NB4 (cell line): ENCODE data around the gene TIMELESS.
"Not testable (repeated sequence)": the region's sequence is repeated elsewhere in the genome, so short reads cannot be mapped to it uniquely, and the experiment has no call there.

Experiments
- DNase-seq: peaks from one replicate; pipeline ENCODE4 v3.0.0; 2010; ENCODE audit warnings: low read depth
- H3K4me3 ChIP-seq: one replicate; pipeline ENCODE4 v1.5.1; 2011; ENCODE audit warnings: mild to moderate bottlenecking, low read depth, low read length, moderate library complexity
- MYC ChIP-seq: IDR thresholded peaks from 2 replicates; pipeline ENCODE4 v1.6.1; 2011; ENCODE audit warnings: low read depth, low read length
- POLR2A ChIP-seq: IDR thresholded peaks from 2 replicates; pipeline ENCODE4 v1.6.1; 2011; ENCODE audit warnings: mild to moderate bottlenecking; ENCODE audit not compliant: insufficient read length; ENCODE audit errors: extremely low read depth
- TF ChIP-seq, protein P1 (sequence below): IDR thresholded peaks from 2 replicates; pipeline ENCODE4 v1.6.1; 2011; ENCODE audit warnings: low read depth, low read length
- TF ChIP-seq, protein P2 (sequence below): IDR thresholded peaks from one replicate; pipeline ENCODE4 v1.5.1; 2012; ENCODE audit warnings: low read depth, low read length

Gene TIMELESS

DNA sequence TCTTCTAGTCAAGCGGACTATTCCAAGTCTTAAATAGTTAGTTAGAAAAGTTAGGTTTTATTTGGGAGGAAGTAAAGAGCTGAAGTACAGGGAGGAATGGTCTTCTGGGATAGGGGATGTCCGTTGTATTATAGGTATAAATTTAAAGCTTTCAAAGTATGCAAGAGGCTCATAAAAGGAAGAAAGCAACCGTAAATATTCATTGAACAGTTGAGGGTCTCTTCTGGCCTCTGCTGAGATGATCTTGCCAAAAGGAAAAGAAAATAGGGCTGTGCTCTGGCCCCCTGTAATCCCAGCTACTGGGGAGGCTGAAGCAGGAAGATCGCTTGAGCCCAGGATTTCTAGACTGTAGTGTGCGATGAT, 377 bp upstream of the TIMELESS start:
- H3K4me3 ChIP-seq = peak overlapping the region; percentile 98
- TF ChIP-seq, protein P1, sequence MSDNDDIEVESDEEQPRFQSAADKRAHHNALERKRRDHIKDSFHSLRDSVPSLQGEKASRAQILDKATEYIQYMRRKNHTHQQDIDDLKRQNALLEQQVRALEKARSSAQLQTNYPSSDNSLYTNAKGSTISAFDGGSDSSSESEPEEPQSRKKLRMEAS = no peak
- TF ChIP-seq MYC = no peak
- TF ChIP-seq, protein P2, sequence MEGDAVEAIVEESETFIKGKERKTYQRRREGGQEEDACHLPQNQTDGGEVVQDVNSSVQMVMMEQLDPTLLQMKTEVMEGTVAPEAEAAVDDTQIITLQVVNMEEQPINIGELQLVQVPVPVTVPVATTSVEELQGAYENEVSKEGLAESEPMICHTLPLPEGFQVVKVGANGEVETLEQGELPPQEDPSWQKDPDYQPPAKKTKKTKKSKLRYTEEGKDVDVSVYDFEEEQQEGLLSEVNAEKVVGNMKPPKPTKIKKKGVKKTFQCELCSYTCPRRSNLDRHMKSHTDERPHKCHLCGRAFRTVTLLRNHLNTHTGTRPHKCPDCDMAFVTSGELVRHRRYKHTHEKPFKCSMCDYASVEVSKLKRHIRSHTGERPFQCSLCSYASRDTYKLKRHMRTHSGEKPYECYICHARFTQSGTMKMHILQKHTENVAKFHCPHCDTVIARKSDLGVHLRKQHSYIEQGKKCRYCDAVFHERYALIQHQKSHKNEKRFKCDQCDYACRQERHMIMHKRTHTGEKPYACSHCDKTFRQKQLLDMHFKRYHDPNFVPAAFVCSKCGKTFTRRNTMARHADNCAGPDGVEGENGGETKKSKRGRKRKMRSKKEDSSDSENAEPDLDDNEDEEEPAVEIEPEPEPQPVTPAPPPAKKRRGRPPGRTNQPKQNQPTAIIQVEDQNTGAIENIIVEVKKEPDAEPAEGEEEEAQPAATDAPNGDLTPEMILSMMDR = no peak
- TF ChIP-seq POLR2A = no peak
- DNase-seq = no peak

DNA sequence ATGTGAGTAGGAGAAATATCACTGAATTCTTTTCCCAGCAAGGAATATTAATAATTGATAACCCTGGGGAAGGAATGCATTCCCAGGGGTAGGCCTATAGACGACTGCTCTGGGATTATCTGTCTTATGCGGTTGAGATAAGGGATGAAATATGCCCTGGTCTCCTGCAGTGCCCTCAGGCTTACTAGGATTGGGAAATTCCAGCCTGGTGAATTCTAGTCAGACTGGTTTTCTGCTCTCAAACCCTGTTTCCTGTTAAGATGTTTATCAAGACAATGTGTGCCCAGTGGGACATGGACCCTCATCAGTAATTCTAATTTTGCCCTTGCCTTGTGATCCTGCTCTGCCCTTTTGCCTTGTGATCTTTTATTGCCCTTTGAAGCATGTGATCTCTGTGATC, 6.0 kb downstream of the TIMELESS start:
- H3K4me3 ChIP-seq, DNase-seq: not testable (repeated sequence)

DNA sequence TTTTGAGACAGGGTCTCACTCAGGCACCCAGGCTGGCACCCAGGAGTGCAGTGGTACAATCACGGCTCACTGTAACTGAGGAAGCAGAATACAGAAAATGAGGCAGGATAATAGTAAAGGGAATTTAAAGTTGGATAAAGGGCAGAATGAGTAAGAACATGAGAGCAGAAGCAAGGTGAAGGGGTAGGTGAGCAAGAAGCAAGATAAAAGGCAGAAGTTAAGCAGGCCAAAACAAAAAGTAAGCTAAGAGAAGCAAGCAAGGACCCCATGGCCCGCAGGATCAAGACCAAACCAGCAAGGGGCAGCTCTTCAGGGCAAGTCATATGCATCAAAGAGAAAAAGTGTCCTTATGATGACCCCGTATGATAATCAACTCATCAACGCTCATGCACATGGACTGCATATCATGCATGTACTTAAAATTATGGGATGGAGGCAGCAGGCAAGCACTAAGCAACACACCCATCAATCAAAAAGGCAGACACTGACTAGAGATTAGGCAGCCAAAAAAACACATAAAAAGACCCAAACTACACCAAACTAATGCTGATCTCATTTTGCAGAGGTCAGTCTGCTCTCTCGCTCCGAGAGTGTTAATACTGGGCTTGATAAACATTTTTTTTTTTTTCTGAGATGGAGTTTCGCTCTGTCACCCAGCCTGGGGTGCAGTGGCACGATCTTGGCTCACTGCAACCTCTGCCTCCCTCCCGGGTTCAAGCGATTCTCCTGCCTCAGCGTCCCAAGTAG, 11.6 kb downstream of the TIMELESS start:
- TF ChIP-seq MYC = no peak
- TF ChIP-seq, protein P1 = no peak
- TF ChIP-seq, protein P2 = no peak
- TF ChIP-seq POLR2A = no peak
- H3K4me3 ChIP-seq = no peak overlapping the region
- DNase-seq = no peak

DNA sequence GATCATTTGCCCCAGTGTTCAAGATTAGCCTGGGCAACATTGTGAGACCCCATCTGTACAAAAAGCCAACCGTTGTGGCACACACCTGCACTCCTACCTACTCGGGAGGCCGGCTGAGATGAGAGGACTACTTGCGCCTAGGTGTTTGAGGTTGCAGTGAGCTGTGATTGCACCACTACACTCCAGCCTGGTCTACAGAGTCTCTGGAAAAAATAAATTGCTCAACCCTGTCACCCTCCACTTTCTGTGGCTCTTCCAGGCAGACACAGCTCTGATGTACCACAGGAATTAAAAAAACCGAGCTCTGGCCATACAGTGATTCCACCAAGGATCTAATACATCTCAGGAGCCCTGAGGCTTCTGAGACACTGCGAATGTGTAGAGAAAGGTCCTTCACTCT, 14.4 kb downstream of the TIMELESS start:
- no peak for DNase-seq
- TF ChIP-seq, protein P2 = no peak
- TF ChIP-seq POLR2A = no peak
- no peak for TF ChIP-seq MYC
- TF ChIP-seq, protein P1 = no peak
- H3K4me3 ChIP-seq = no peak overlapping the region

DNA sequence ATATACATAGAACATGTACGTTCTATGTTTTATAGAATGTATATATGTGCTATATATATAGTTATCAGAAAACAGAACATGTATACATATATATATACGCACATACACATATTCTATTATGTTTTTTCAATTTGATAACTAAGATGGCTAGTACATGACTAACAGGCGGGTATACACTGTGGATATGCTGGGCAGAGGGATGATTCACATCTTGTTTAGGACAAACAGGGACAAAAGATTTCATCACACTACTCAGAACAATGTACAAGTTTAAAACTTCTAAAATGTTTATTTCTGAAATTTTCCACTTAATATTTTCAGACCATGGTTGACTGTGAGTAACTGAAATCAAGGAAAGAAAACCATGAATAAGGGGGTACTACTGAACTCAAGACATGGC, 17.4 kb downstream of the TIMELESS start:
- no peak for DNase-seq
- TF ChIP-seq MYC (no peak), POLR2A (no peak)
- TF ChIP-seq, protein P2 = no peak
- TF ChIP-seq, protein P1 = no peak
- H3K4me3 ChIP-seq = no peak overlapping the region

DNA sequence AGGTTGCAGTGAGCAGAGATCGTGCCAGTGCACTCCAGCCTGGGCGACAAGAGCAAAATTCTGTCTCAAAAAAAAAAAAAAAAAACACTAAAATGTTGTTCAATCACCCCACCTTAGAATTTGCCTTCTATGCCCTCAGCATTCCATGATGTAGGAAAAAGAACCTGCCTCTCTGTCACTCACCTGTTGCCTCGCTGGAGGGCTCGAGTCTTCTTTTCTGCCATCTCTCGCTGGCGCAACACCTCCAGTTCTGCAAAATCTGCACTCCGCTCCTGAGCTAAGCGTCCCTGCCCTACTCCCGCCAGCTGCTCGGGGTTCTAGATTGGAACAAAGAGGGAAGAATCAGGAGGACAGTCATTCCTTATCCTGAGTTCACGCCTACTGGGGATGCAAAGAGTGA, 17.9 kb downstream of the TIMELESS start:
- no peak overlapping the region for H3K4me3 ChIP-seq
- TF ChIP-seq MYC (no peak), POLR2A (no peak)
- TF ChIP-seq, protein P1 = no peak
- TF ChIP-seq, protein P2 = no peak
- no peak for DNase-seq
